DMS53 (cell line): ENCODE measurements around the gene NDUFB2.
"Not testable (repeated sequence)": the region's sequence is repeated elsewhere in the genome, so short reads cannot be mapped to it uniquely, and the experiment has no call there.

Experiments
- DNase-seq: peaks from one replicate; lab custom pipeline; 2025; lab: John Stamatoyannopoulos, UW

Gene NDUFB2

GRCh38 chr7:140696680-140697446 lies at the start of gene NDUFB2:
Gene NDUFB2, plus strand, starts transcription at chr7:140696708. Its CDS starts 37 bp downstream, at chr7:140696745.
- DNase-seq = peak; percentile 95

- peak; percentile 94 for DNase-seq
Observed at GRCh38 chr7:140646931-140647647, 49.4 kb upstream of the NDUFB2 start.

- no peak for DNase-seq
Observed at GRCh38 chr7:140649556-140650205, 46.8 kb upstream of the NDUFB2 start.

- DNase-seq = no peak
Observed at GRCh38 chr7:140650367-140650766, 46.1 kb upstream of the NDUFB2 start.

- peak; percentile 93 for DNase-seq
Observed at GRCh38 chr7:140653319-140654108, 43.0 kb upstream of the NDUFB2 start.

GRCh38 chr7:140654109-140654387 lies 42.5 kb upstream of the NDUFB2 start:
- DNase-seq = no peak

GRCh38 chr7:140654661-140655060 lies 41.8 kb upstream of the NDUFB2 start:
- no peak for DNase-seq

GRCh38 chr7:140655511-140656408 lies 40.7 kb upstream of the NDUFB2 start:
- no peak for DNase-seq

GRCh38 chr7:140656548-140657515 lies 39.7 kb upstream of the NDUFB2 start:
- DNase-seq = peak; percentile 90

- DNase-seq = no peak
Observed at GRCh38 chr7:140657891-140658290, 38.6 kb upstream of the NDUFB2 start.

GRCh38 chr7:140659856-140660255 lies 36.7 kb upstream of the NDUFB2 start:
- no peak for DNase-seq

GRCh38 chr7:140661124-140661523 lies 35.4 kb upstream of the NDUFB2 start:
- peak; percentile 33 for DNase-seq

GRCh38 chr7:140662938-140663337 lies 33.6 kb upstream of the NDUFB2 start:
- not testable (repeated sequence) for DNase-seq

- no peak for DNase-seq
Observed at GRCh38 chr7:140667476-140667875, 29.0 kb upstream of the NDUFB2 start.

GRCh38 chr7:140668641-140669040 lies 27.9 kb upstream of the NDUFB2 start:
- DNase-seq = no peak

- DNase-seq = no peak
Observed at GRCh38 chr7:140669352-140669751, 27.2 kb upstream of the NDUFB2 start.

GRCh38 chr7:140669862-140670261 lies 26.6 kb upstream of the NDUFB2 start:
- DNase-seq = not testable (repeated sequence)

- no peak for DNase-seq
Observed at GRCh38 chr7:140670343-140670935, 26.1 kb upstream of the NDUFB2 start.

GRCh38 chr7:140671966-140672365 lies 24.5 kb upstream of the NDUFB2 start:
- DNase-seq = no peak
